ENCODE results near the gene TNNI3.
"Not testable (repeated sequence)": the region's sequence is repeated elsewhere in the genome, so short reads cannot be mapped to it uniquely, and the experiment has no call there.

TNNI3 gene

DNA sequence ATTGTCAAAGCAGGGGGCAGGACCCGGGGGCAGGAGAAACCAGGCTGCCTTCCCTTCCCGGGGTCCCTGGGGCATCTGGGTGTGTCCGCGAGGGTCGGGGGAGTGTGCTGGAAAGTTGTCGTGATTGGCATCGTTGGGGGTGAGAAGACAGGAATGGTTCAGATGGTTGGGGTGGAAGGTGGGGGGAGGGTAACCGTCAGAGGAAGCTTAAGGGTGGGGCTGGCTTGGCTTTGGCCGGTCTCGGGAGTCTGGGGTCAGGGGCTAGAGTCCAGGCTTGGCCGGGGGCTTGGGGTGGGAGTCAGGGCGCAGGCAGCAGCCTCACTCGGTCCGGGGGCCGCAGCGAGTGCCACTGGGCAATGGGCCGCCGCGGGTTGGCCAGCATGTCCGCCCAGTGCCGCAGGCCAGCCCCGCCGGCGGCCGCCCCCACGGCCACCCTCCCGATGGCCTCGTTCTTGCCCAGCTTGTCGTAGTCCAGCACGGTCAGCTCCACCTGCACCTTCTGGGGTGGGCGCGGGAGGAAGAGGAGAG, 15.7 kb upstream of the TNNI3 start:
- no peak for DNase-seq (ENCODE audit: low read depth in 2 of 2)

DNA sequence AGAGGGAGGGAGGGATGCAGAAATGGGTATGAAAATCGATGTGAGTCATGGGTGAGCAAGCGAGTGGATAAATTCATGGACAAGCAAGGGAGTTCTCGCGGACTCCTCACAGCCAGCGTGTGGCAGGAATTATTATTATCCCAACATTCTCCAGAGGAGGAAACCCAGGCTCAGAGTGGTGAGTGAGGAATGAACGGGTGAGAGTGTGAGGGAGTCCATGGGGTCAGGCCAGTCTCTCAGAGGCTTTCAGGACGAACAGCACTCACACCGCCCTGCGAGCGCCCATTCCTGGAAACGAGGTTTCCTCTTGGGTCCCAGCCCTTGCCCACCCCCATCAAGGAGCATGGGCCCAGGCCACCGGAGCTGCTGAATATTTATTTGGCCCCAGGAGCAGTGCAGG, 15.2 kb upstream of the TNNI3 start:
- DNase-seq (ENCODE audit: low read depth in 2 of 2) = no peak

DNA sequence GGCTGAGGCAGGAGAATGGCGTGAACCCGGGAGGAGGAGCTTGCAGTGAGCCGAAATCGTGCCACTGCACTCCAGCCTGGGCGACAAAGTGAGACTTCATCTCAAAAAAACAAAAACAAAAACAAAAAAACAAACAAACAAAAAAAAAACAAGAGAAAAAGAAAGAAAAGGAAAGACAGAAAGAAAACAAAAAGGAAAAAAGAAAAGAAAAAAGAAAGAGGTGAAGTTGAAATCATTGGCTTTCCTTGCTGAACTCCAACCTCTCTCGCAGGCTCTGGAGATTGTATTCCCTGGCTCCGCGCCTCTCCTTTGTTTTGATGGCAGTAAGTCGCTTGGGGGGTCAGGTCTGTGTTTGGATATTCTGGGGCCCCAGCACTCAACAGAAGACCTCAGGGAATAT, 14.8 kb upstream of the TNNI3 start:
- DNase-seq (ENCODE audit: low read depth in 2 of 2) = not testable (repeated sequence)

DNA sequence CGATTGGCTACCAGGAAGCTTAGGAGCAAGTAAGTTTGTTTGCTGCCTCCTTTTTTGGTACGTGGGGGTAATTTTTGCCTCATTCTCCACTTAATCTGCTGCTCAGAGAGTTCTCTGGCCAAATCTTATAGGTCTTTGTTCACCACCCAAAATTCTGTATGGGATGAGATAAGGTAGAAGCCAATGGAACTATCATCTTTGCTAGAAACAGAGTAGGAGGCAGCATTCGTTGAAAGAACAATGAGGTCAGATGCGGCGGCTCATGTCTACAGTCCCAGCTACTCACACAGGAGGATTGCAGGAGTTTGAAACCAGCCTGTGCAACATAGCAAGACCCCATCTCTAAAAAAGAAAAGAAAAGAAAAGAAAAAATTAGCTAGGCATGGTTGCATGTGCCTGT, 13.9 kb upstream of the TNNI3 start:
- DNase-seq (ENCODE audit: low read depth in 2 of 2) = no peak

DNA sequence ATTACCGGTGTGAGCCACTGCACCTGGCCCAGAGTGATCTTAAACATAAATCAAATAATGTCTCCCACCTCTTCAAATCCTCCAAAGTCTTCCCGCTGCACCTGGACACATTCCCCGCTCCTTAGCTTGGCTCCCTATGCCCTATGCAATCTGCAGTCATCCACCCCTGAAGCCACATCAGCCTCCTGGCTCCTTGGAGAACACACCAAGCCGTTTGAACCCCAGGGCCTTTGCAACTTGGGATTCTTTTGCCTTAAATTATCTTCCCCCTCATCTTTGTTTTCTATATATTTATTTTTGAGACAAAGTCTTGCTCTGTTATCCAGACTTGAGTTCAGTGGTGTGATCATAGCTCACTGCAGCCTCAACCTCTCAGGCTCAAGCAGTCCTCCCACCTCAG, 11.6 kb upstream of the TNNI3 start:
- no peak for DNase-seq (ENCODE audit: low read depth in 2 of 2)

DNA sequence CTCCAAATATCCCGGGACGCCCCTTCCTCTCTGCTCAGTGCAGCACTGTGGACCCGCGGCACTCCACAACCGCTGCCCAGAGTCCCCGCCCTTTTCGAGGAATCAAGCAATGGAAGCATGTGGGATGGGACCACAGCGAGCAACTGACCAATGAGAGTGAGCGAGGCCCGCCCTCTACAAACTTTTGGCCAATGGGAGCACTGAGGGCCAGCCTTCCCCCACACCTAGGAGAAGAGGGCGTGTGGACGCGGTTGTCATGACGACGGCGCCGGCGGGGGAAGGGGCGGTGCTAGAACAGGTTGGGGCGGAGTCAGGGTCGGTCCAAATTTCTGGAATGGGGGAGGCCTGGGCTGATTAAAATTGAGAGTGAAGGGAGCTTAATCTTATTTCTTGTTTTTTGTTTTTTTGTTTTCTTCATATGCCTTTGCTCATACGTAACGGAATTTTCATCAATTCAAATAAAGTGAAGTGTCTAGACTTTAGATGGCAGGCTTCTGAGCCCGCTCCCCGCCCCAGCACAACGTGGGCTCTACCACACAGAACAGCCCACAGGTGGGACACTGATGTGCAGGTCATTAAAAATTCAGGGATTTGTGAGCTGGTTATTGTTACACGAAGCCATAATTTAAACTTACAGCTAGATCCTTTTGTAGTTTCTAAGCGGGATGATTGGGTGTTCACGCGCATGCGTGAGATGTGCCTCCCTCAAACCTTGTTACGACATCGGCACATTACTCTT, 9.2 kb upstream of the TNNI3 start, which contains the start of gene DNAAF3:
Gene DNAAF3, minus strand, starts transcription at position 84 of the 739 bp plus-strand sequence. CDS start 200 bp downstream, outside the sequence.
- peak; percentile 37 to 74 for DNase-seq (ENCODE audit: low read depth in 2 of 2)

DNA sequence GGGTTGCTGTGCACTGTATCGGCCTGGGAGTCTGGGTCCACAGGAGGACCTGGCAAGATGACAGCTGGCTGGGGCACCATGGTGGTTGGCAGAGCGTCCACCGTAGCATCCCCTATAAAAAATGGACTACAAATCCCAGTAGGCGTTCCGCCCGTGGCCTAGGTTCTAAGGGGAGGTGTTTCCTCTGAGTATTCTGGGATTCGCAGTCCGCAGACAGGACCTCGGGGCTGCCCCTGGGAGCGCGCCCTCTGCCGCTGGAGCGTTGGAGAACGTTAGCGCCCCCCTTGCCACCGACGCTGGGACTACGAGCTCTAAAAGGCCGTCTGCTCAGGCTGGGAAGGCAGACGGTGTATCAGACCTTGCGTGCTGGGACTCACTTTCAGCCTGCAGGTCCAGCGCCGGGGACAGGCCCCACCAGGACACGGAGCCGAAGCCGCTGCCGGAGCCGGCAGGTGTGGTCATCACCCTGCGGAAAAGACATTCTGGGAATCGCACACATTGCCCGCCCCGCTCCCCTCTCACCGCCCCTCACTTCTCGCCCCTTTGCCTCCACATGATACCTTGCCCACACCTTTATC, 8.5 kb upstream of the TNNI3 start:
- DNase-seq (ENCODE audit: low read depth in 2 of 2) = peak in 1 of 2 donors; percentile 27

DNA sequence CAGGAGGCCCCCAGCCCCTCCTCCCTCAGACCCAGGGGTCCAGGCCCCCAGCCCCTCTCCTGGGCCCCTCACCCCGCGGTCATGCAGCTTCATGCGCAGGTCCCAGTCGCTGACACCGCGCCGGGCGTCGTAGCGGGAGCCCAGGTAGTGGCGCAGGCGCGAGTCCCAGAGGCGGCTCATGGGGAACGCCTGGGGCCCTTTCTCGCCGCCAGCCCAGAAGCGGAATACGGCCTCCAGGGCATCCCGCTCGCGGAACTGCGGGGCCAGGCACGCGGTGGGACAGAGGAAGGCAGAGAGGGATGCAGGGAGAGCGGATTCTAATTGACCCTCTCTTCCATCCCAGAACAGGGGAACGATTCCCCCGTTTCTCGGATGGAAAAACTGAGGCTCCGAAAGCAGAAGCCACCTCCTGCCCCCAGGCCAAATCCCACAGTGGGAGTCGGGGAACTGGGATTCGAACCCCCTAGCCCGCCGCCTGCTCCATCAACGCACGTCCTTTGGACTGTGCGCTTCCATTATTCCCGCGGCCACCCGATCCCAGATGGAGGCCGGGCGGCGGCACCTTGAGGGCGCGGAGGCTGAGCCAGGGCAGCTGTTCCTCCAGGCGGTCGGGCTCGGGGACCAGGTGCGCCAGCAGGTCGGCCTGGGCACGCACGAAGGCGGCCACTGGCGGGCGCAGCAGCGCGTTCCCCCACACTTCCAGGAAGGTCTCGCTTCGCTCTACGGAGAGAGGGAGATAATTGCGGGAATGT, 4.2 kb upstream of the TNNI3 start:
- DNase-seq (ENCODE audit: low read depth in 2 of 2) = no peak

DNA sequence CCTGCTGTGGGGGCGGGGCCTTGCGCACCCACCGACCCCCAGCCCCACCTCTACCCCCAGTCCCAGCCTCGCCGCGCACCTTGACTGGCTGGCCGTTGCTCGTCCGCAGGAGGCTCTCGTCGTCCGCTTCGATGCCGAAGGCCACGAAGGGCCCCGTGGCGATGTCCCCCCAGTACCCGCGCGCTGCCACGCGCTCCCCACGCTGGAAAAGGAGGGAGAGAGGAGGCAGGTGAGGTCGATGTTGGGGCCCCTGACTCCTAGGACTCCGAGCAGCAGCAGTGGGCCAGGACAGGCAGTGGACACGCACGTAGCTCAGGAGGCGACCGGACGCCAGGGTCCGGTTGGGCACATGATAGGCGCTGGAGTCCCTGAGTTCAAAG, 3.4 kb upstream of the TNNI3 start:
- DNase-seq (ENCODE audit: low read depth in 2 of 2) = no peak

DNA sequence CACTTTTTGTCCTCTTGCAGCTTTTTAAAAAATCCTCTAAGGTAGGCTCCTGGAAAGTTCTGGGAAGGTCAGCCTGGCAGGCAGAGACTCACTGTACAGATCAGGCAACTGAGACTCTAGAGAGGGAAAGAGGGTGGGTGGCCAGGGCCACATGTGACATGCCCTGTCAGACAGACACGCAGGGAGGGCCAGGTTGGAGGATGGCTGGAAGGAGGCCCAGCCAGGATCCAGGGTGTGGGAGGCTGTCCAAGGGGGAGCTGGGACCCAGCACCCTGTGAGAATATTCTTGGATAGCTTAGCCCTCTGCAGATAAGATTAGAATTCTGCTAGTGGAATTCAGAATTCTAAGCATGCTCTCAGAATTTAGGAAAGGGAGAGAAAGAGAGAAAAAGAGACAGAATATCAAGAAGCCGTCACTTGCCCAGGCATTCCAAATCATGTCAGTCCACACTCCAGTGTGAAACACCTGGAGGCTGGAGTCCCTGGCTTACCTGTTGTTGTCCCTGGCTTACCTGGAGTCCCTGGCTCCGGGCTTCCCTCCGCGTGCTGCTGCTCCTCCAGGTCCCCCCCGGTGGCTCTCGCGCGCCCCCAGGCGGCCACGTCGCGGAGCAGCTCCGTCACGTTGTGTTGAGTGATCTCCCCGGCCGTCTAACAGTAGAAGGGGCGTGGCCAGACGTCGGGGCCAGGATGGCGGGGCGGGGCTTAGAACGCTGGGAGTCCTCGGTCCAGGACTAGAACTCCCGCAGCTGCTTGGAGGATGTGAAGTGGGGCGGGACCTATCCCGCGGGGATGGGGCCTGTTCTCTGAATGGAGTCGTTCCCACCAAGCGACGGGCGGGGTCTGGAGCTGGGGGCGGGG, 2.8 kb upstream of the TNNI3 start:
- peak; percentile 81 to 87 for DNase-seq (ENCODE audit: low read depth in 2 of 2)

DNA sequence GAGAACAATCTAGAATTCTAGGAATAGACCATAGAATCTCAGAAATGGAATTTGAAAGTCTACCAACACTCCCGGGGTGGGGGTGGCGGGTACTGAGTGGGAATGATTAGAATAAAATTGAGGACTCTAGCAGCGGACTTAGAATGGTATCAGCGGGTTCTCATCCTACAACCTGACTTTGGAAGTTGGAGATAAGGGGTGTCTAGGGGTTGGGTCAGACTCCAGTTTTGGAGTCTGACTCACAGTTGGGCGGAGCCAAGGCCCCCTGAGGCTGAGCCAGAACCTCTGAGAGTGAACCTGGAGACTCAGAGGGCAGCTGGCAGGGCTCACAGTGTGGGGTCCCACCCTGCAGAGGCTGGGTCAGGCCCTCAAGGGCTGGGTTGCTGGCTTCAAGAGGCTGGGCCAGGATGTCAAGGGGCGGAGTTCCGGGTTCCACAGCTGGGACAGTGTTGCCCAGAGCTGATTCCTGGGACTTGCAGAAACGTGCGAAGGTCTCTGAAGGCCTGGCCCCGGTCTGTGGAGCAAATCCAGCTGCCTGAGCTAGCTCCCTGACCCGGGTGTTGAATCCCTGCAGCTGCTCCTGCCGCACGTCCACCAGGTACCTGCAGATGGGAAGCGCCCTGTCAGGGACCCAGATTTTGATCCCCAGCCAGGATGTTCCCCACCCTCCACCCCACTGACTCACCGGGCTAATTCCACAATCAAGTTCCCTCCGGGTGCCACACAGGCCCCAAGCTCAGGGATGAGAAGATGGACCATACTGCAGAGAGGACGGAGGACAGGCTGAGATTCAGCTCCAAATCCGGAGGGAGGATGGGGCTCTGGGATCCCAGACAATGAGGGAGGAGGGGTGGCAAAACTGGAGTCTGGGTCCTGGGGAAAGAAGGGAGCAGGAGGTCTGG, 1.6 kb upstream of the TNNI3 start:
- DNase-seq (ENCODE audit: low read depth in 2 of 2) = no peak

DNA sequence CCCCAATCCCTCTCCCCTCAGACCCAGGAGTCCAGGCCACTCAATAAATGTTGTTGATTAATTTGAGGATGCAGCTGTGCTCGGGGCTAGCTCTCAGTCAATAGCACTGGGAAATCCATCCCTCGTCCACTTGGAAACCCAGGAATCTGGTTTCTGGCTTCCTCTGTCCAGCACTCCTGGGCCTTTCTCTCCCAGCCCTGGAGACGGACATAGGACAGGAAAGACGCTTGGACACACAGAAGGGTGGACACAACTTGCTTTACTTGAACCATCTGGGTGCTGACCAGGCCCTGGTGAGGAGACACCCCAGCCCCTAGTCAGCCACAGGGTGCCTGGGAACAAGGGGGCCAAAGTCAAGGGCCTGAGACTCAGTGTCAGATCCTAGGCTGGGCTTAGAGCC, 891 bp upstream of the TNNI3 start:
- DNase-seq (ENCODE audit: low read depth in 2 of 2) = no peak

DNA sequence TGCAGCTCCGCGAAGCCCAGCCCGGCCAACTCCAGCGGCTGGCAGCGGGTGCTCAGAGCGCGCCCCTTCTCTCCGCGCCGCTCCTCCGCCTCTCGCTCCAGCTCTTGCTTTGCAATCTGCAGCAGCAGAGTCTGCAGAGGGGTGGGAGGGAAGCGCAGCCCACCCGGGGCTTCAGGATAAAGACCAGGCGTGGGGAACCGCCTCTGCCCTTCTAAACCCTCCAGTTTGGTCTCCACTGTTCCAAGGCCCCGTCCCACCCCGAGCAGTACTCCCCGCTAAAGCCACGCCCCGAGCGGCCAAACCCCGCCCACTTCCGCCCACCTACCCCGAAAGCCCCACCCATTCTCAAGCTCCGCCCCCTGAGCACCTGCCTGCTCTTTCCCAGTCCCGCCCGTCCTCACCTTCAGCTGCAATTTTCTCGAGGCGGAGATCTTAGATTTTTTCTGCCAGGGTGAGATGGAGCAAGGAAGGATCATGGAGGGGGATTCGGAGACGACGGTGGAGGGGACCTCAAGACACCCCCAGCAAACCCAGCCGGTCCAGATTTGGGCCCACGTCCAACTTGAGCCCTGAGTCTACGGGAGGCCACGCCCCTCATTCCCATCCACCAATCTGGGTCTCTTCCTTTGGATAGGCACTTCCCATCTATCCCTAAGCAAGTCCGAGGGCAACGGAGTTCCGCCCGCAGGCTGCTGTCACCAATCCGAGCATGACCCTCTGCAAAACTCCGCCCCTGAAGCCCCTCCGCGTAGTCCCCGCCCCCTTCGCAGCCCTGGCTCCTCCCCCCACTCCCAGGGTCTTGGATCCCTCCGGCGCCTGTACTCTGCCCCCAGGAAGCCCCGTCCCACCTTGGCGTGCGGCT, 1.1 kb downstream of the TNNI3 start:
- peak in 1 of 2 donors; percentile 33 for DNase-seq (ENCODE audit: low read depth in 2 of 2)

DNA sequence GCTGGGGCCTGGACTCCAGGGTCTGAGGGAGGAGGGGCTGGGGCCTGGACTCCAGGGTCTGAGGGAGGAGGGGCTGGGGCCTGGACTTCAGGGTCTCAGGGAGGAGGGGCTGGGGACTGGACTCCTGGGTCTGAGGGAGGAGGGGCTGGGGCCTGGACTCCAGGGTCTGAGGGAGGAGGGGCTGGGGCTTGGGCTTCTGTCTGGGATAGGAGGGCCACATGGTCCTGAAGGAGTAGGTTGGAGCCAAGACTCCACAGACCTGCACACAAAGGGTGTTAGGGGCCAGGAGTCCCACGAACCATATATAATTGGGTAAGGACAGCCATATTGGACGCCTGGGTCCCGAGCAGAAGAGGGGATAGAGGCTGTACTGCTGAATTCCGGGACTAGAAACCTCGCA, 1.7 kb downstream of the TNNI3 start:
- not testable (repeated sequence) for DNase-seq (ENCODE audit: low read depth in 2 of 2)

DNA sequence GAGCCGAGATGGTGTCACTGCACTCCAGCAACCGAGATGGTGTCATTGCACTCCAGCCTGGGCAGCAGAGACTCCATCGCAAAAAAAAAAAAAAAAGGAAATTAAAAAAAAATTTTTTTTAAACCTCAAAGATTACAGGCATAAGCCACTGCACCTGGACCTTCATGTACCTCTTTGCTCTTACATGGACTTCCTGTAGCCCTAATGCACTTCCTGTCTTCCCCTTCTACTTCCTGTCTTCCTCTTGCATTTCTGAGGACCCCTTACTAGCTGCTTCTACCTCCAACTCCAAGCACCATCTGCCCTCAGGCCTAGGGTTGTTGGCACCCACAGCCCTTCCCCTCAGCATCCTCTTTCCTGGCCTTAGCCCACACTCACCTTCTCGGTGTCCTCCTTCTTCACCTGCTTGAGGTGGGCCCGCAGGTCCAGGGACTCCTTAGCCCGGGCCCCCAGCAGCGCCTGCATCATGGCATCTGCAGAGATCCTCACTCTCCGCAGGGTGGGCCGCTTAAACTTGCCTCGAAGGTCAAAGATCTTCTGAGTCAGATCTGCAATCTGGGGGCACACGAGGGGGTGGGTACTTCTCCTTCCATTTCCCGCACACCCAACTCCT, 3.8 kb downstream of the TNNI3 start:
- DNase-seq (ENCODE audit: low read depth in 2 of 2) = no peak

DNA sequence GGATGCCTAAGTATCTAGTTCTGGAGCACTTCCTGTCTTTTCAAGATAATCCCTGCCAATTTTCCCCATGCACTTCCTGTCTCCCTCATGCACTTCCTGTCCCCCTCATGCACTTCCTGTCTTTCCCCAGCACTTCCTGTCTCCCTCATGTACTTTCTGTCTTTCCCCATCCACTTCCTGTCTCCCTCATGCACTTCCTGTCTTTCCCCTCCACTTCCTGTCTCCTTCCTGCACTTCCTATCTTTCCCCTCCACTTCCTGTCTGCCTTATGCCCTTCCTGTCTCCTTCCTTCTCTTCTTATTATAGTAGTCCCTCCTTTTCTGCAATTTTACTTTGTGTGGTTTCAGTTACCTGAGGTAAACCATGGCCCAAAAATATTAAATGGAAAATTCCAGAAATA, 5.5 kb downstream of the TNNI3 start:
- DNase-seq (ENCODE audit: low read depth in 2 of 2) = no peak

DNA sequence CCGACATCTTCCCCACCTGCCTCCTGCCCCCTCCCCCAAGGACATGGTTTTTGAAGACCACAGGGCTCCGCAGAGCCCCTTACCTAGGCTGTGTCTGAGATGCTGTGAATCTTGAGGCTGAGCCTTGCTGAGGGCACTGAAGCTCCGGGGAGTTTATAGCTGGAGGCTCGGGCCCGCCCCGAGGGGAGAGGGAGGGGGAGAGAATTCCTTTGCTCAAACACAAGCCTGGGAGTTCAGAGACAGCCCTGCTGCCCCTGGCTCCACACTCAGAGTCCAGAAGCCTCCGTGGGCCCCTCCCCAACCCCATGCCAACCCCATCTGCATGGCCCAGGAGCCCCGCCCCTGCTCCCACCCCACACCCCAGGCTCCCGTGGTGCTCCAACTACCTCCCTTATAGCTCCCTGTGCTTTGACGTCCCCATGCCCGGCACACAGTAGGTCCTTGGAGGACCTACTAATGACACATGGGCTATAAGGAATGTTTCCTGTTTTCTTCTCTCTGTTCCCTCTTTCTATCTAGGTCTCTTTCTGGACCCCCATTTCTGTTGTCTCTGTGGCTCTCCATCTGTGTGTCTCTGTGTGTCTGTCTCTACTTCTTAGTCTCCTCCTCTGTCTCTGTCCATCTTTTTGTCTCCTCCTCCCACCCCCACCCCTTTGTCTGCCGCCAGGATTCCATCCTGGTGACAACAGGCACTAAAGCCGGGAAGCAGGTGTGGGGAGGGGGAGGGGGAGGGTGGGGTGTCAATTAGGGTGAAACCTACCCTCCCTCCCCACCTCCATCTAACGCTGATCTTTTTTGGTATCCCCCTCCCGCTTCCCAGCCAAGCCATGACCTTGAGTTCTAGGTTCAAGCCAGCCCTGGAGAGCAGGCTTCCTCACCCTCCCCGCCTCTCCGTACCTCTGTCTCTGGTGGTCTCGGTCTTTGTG, 8.2 kb downstream of the TNNI3 start, which contains the start of gene TNNT1:
Gene TNNT1, minus strand, starts transcription at position 129 of the 926 bp plus-strand sequence. CDS start 2,049 bp downstream, outside the sequence.
- no peak for DNase-seq (ENCODE audit: low read depth in 2 of 2)
